GM19455 (cell line): Measurements from ENCODE around the gene SLC16A12.
"Not testable (repeated sequence)": the region's sequence is repeated elsewhere in the genome, so short reads cannot be mapped to it uniquely, and the experiment has no call there.

Experiments
- ATAC-seq: cut with Tn5 transposase; IDR thresholded peaks from one replicate; pipeline ENCODE4 v1.9.1; 2021; ENCODE audit not compliant: unreplicated experiment

Gene SLC16A12

GRCh38 chr10:89549510-89549909 lies 14.1 kb upstream of the SLC16A12 start:
- no peak for ATAC-seq

GRCh38 chr10:89548673-89549072 lies 13.3 kb upstream of the SLC16A12 start:
- ATAC-seq, result no peak

- no peak for ATAC-seq
These were observed 12.6 kb upstream of the SLC16A12 start for GRCh38 chr10:89547853-89548513.

- ATAC-seq, result not testable (repeated sequence)
These were observed 11.3 kb upstream of the SLC16A12 start for GRCh38 chr10:89546651-89547050.

- no peak for ATAC-seq
These were observed 8.4 kb upstream of the SLC16A12 start for GRCh38 chr10:89543841-89544240.

- no peak for ATAC-seq
These were observed 5.1 kb upstream of the SLC16A12 start for GRCh38 chr10:89540420-89540949.

- ATAC-seq, result no peak
These were observed 2.0 kb upstream of the SLC16A12 start for GRCh38 chr10:89537364-89537763.

- no peak for ATAC-seq
These were observed 590 bp upstream of the SLC16A12 start for GRCh38 chr10:89536013-89536354.

- no peak for ATAC-seq
These were observed 598 bp downstream of the SLC16A12 start for GRCh38 chr10:89534826-89535166.

- no peak for ATAC-seq
These were observed 2.9 kb downstream of the SLC16A12 start for GRCh38 chr10:89532476-89532875.

- no peak for ATAC-seq
These were observed 4.0 kb downstream of the SLC16A12 start for GRCh38 chr10:89531359-89531758.

- not testable (repeated sequence) for ATAC-seq
These were observed 5.7 kb downstream of the SLC16A12 start for GRCh38 chr10:89529711-89530110.

GRCh38 chr10:89526358-89526757 lies 9.0 kb downstream of the SLC16A12 start:
- ATAC-seq, result no peak

GRCh38 chr10:89525556-89525955 lies 9.8 kb downstream of the SLC16A12 start:
- ATAC-seq, result no peak

- no peak for ATAC-seq
These were observed 11.1 kb downstream of the SLC16A12 start for GRCh38 chr10:89524279-89524678.

GRCh38 chr10:89523274-89523673 lies 12.1 kb downstream of the SLC16A12 start:
- ATAC-seq, result no peak

- no peak for ATAC-seq
These were observed 12.9 kb downstream of the SLC16A12 start for GRCh38 chr10:89522463-89522862.

- ATAC-seq, result no peak
These were observed 14.0 kb downstream of the SLC16A12 start for GRCh38 chr10:89521368-89521767.

- ATAC-seq, result no peak
These were observed 14.7 kb downstream of the SLC16A12 start for GRCh38 chr10:89520706-89521105.

GRCh38 chr10:89518876-89519842 lies 16.2 kb downstream of the SLC16A12 start:
- ATAC-seq, result no peak

GRCh38 chr10:89518108-89518507 lies 17.3 kb downstream of the SLC16A12 start:
- ATAC-seq, result no peak
